GM12875 (cell line): ENCODE measurements around the gene UBE2L6.
A peak's percentile ranks its signal among the peaks of the same experiment; 100 is the strongest.

Experiments used
- H3K4me3 ChIP-seq: one replicate; pipeline ENCODE4 v1.5.1; 2011; ENCODE audit warnings: low read depth, low read length, control low read depth
- TF ChIP-seq, protein P1 (sequence below): IDR thresholded peaks from 2 replicates; pipeline ENCODE4 v1.5.1; 2011; ENCODE audit warnings: low read depth, mild to moderate bottlenecking, control low read depth, inconsistent platforms, low read length, moderate library complexity, borderline replicate concordance; ENCODE audit not compliant: insufficient read depth

Gene UBE2L6

DNA sequence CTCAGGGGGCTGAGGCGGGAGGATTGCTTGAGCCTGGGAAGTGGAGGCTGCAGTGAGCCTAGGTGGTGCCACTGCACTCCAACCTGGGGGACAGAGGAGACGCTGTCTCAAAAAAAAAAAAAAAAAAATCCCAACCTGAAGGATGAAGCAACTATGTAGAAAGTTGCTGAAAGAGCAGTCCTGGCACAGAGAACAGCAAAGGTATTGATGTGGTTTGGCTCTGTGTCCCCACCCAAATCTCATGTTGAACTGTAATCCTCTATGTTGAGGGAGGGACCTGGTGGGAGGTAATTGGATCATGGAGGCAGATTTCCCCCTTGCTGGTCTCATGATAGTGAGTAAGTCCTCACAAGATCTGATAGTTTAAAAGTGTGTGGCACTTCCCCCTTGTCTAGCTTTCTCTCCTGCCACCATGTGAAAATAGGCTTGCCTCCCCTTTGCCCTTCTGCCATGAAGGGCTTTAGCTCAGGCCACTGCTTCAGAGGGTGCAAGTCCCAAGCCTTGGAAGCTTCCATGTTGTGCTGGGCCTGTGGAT lies 19.3 kb upstream of the UBE2L6 start:
- H3K4me3 ChIP-seq, result no peak overlapping the region
- TF ChIP-seq, protein P1, sequence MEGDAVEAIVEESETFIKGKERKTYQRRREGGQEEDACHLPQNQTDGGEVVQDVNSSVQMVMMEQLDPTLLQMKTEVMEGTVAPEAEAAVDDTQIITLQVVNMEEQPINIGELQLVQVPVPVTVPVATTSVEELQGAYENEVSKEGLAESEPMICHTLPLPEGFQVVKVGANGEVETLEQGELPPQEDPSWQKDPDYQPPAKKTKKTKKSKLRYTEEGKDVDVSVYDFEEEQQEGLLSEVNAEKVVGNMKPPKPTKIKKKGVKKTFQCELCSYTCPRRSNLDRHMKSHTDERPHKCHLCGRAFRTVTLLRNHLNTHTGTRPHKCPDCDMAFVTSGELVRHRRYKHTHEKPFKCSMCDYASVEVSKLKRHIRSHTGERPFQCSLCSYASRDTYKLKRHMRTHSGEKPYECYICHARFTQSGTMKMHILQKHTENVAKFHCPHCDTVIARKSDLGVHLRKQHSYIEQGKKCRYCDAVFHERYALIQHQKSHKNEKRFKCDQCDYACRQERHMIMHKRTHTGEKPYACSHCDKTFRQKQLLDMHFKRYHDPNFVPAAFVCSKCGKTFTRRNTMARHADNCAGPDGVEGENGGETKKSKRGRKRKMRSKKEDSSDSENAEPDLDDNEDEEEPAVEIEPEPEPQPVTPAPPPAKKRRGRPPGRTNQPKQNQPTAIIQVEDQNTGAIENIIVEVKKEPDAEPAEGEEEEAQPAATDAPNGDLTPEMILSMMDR, result no peak

DNA sequence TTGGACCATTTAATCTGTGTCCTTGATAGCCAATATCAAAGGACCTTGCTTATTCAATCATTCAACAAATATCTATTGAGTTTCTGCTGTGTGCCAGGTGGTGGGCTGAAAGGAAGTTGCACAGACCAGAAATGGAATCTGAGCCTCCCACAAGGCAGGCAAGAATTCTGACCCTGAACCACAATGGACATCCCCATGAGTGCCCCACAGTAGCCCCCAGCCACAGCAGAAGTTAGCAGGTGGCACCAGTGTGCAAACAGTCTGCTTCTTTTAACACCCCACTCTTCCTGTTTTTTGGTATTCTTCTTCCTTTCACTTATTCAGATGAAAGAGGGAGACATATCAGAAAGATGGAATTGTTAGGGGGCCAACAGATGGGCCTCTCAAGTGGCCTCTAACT lies 17.8 kb upstream of the UBE2L6 start:
- TF ChIP-seq, protein P1, result no peak
- no peak overlapping the region for H3K4me3 ChIP-seq

DNA sequence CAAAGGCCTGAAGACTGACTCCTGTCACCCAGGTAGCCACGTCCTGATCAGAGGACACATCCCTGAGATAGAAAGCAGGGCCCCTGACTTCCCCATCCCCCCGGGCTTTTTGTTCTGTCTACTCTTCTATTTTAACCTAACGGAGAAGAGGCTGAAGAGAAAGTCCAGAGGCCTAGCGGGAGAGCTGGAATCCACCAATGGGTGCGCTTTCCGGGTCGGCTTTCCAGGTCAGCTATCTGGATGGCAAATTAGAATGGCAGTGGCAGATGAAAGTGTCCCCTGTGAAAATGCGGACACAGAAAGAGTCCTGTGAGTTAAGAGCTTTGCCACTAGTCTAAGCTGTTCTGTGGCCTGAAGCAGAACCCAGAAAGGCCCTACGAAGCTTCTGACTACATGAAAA lies 16.9 kb upstream of the UBE2L6 start:
- TF ChIP-seq, protein P1, result no peak
- H3K4me3 ChIP-seq, result no peak overlapping the region

DNA sequence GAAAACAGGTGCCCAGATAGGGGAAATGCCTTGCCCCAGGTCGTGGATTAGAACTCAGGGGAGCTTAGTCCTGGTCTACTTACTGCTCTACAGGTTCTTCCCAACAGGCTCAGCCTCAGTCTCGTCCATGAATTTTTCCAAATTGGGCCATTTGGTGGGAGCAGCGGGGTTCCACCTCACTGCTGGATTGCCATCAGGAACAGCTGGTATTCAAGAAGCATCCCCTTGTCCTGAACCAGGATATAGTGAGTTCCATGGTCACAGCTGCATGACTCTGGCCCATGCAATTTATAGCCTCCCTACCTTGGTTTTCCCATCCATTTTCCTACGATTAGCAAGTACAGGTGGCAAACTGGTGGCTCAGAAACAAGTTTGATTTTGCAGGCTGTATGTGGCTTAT lies 6.6 kb upstream of the UBE2L6 start:
- TF ChIP-seq, protein P1, result no peak

DNA sequence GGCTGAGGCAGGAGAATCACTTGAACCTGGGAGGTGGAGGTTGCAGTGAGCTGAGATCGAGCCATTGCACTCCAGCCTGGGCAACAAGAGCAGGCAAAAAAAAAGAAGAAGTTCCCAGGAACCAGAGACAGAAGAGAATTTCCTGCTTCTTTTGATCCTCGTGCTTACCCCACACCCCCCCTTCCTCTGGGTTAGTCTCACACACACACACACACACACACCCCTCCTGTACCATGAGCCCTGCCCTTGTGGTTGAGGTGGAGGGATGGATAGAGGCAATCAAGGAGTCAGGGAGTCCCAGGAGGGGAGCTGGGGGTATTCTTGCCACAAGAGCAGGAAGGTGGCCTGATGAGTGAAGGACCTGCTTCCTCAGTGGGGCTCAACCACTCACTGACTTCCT lies 4.1 kb upstream of the UBE2L6 start:
- H3K4me3 ChIP-seq, result no peak overlapping the region
- TF ChIP-seq, protein P1, result no peak

More for the DNA sequence above, 6.6 kb upstream of the UBE2L6 start:
- H3K4me3 ChIP-seq, result no peak overlapping the region

DNA sequence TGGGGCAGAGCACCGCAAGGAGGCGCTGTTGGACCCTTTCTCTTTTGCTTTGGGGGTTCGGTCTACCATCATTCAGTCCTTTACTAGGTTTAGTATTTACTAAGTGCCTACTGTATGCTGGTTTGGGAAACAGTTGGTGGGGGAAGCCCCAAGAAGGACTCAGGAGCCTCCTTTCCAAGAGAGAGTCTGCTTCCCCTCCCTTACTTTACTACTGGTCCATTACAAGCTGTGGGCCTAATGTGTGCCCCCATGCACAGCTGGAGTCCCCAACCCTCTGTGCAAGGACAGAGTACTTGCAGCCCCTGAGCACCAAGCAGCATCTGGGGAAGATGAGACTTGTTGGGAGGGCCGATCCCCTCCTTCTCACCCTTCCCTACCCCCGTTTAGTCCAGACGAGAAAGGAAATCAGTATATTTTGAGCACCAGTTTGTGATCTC lies 876 bp upstream of the UBE2L6 start:
- TF ChIP-seq, protein P1, result peak; percentile 92
- peak overlapping the region; percentile 84 for H3K4me3 ChIP-seq

DNA sequence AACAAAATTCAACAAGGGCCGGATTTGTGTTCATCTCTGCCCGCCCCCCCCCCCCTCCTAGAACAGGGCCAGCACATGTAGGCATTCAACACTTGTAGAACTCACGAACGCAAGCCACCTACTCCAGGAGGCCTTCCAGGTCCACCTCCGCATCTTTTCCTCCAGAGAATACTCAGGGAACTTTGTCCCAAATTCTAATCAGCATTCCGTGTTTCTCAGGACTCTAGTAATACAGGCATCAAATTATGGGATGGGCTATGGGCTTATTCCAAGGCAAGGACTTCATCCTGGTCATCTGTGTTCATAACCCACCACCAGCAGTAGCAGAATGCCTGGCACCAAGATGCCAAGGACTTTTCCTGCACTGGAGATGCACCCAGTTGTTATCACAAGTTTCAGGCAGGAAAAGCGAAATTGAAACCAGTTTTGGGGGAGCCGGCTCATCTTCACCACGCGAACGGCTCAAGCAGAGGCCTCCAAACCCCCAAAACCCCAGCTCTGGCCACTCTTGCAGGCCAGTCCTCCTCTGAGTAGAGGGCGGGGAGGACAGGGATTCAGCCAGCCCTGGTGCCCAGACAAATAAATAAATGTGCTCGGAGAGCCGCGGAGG lies 462 bp downstream of the UBE2L6 start:
- H3K4me3 ChIP-seq, result peak overlapping the region; percentile 84
- TF ChIP-seq, protein P1, result no peak
